HCT116 (cell line): Measurements from ENCODE around the gene CKB. TPM values are rescaled to one million over a fixed set of nuclear protein-coding genes. Genes with fewer than 3 reads are reported as not detected.

Experiments
- ATAC-seq: fragments of 200-7000 bp; cut with Tn5 transposase; 2 replicates; pipeline ENCODE4 v1.9.1; 2020; ENCODE audit warnings: mild to moderate bottlenecking, moderate library complexity
- BruUV-seq: library from RNA; stranded (reverse); fragments of 400-500 nt; replicated peaks from 2 replicates; lab custom pipeline; 2021; lab: Mats Ljungman, UMichigan
- CTCF ChIA-PET: fragments of 300-600 bp; sonication (Branson Sonifier 250); formaldehyde crosslinking; loops from one replicate; lab custom pipeline; 2021; ENCODE audit warnings: antibody characterized with exemption; lab: Charles Lee
- POLR2A ChIA-PET: fragments of 300-600, 350-600 bp; sonication (Branson Sonifier 250); formaldehyde crosslinking; loops from one replicate; lab custom pipeline; 2021; ENCODE audit warnings: antibody characterized with exemption; lab: Charles Lee
- RAD21 ChIA-PET, 2 experiments: fragments of 300-600 bp; sonication (Branson Sonifier 250); formaldehyde crosslinking; loops; one replicate each; lab custom pipeline; 2023; ENCODE audit warnings: low total read pairs in 2 of 2; ENCODE audit not compliant: uncharacterized antibody in 2 of 2, unreplicated experiment in 2 of 2, low non-redundant PET in 1 of 2; lab: Charles Lee
- DNase-seq: peaks from one replicate; pipeline ENCODE4 v3.0.0-alpha.2; 2010; ENCODE audit warnings: low read depth, low spot score
- H2AFZ ChIP-seq: fragments of 200-600 bp; shearing (Covaris generic), sonication (generic); 2 replicates; pipeline ENCODE4 v1.6.1; 2017; ENCODE audit warnings: low read depth, mixed run types, mixed read lengths, antibody characterized with exemption, low read length; ENCODE audit not compliant: poor library complexity, severe bottlenecking
- H3K27ac ChIP-seq: 2 replicates; pipeline ENCODE4 v1.5.1; 2012; ENCODE audit warnings: low read depth, low read length
- H3K27me3 ChIP-seq: fragments of 200-600 bp; sonication (generic); 2 replicates; pipeline ENCODE4 v1.6.1; 2016; ENCODE audit warnings: mixed run types, low read length, mixed read lengths; ENCODE audit not compliant: insufficient read depth
- H3K36me3 ChIP-seq, 2 experiments: fragments of 200-500 bp in 1 of 2; fragments of 200-600 bp in 1 of 2; sonication (Bioruptor generic) in 1 of 2; sonication (generic) in 1 of 2; 2 replicates each; pipeline versions ENCODE4 v1.5.1 to v1.6.1; 2014 to 2016; ENCODE audit warnings: low read length in 2 of 2, inconsistent platforms in 1 of 2, mixed read lengths in 1 of 2, mixed run types in 1 of 2; ENCODE audit not compliant: insufficient read depth in 2 of 2, control insufficient read depth in 1 of 2
- H3K4me1 ChIP-seq, 2 experiments: fragments of 200-600 bp in 1 of 2; sonication (generic) in 1 of 2; 2 replicates each; pipeline versions ENCODE4 v1.5.1 to v1.6.1; 2012 to 2017; ENCODE audit warnings: low read length in 2 of 2, inconsistent platforms in 1 of 2, mild to moderate bottlenecking in 1 of 2, mixed read lengths in 1 of 2, mixed run types in 1 of 2, moderate library complexity in 1 of 2; ENCODE audit not compliant: insufficient read depth in 2 of 2, control insufficient read depth in 1 of 2
- H3K4me2 ChIP-seq: fragments of 200-600 bp; sonication (generic); 2 replicates; pipeline ENCODE4 v1.6.1; 2017; ENCODE audit warnings: mixed run types, low read length, mixed read lengths
- H3K4me3 ChIP-seq, 2 experiments: fragments of 200-600 bp in 1 of 2; sonication (generic) in 1 of 2; replicated peaks in 1 of 2; 2 replicates each; pipeline ENCODE4 v1.5.1; 2011 to 2016; ENCODE audit warnings: low read length in 2 of 2, control low read depth in 1 of 2, low read depth in 1 of 2, mild to moderate bottlenecking in 1 of 2, mixed read lengths in 1 of 2, mixed run types in 1 of 2
- H3K79me2 ChIP-seq: fragments of 200-600 bp; sonication (generic); 2 replicates; pipeline ENCODE4 v1.6.1; 2017; ENCODE audit warnings: mild to moderate bottlenecking, mixed run types, low read length, moderate library complexity, mixed read lengths; ENCODE audit not compliant: insufficient read depth
- H3K9ac ChIP-seq: fragments of 200-600 bp; sonication (generic); 2 replicates; pipeline ENCODE4 v1.6.1; 2016; ENCODE audit warnings: low read length, mixed read lengths
- H3K9me2 ChIP-seq: fragments of 200-600 bp; sonication (generic), shearing (Covaris generic); 2 replicates; pipeline ENCODE4 v1.6.1; 2017; ENCODE audit warnings: mixed run types, mild to moderate bottlenecking, moderate library complexity; ENCODE audit not compliant: insufficient read depth
- H3K9me3 ChIP-seq, 2 experiments: fragments of 200-500 bp in 1 of 2; fragments of 200-600 bp in 1 of 2; sonication (Bioruptor generic) in 1 of 2; sonication (generic) in 1 of 2; 2 replicates each; pipeline ENCODE4 v1.6.1; 2014 to 2017; ENCODE audit warnings: low read length in 2 of 2, mixed read lengths in 2 of 2, inconsistent platforms in 1 of 2, low read depth in 1 of 2, mild to moderate bottlenecking in 1 of 2, mixed run types in 1 of 2, moderate library complexity in 1 of 2; ENCODE audit not compliant: control insufficient read depth in 1 of 2, insufficient read depth in 1 of 2
- H4K20me1 ChIP-seq: fragments of 200-600 bp; sonication (generic), shearing (Covaris generic); 2 replicates; pipeline ENCODE4 v1.6.1; 2017; ENCODE audit warnings: mixed run types, mild to moderate bottlenecking, moderate library complexity; ENCODE audit not compliant: insufficient read depth
- ATF3 ChIP-seq: IDR thresholded peaks from 2 replicates; pipeline ENCODE4 v1.6.1; 2012
- CEBPB ChIP-seq: IDR thresholded peaks from 2 replicates; pipeline ENCODE4 v1.6.1; 2012; ENCODE audit warnings: low read depth
- EGR1 ChIP-seq: IDR thresholded peaks from 2 replicates; pipeline ENCODE4 v1.6.1; 2012; ENCODE audit warnings: low read depth
- FOSL1 ChIP-seq: IDR thresholded peaks from 2 replicates; pipeline ENCODE4 v1.6.1; 2012; ENCODE audit warnings: low read depth
- JUND ChIP-seq: IDR thresholded peaks from 2 replicates; pipeline ENCODE4 v1.6.1; 2012
- POLR2A ChIP-seq: IDR thresholded peaks from 2 replicates; pipeline ENCODE4 v1.7.0; 2011; ENCODE audit warnings: borderline replicate concordance; ENCODE audit not compliant: insufficient read depth, insufficient read length; ENCODE audit errors: extremely low read depth
- RAD21 ChIP-seq: IDR thresholded peaks from 2 replicates; pipeline ENCODE4 v1.6.1; 2012; ENCODE audit warnings: low read depth, mild to moderate bottlenecking
- REST ChIP-seq: IDR thresholded peaks from 2 replicates; pipeline ENCODE4 v1.6.1; 2012; ENCODE audit warnings: low read depth
- SP1 ChIP-seq: IDR thresholded peaks from 2 replicates; pipeline ENCODE4 v1.6.1; 2012; ENCODE audit warnings: low read depth
- SRF ChIP-seq: IDR thresholded peaks from 2 replicates; pipeline ENCODE4 v1.6.1; 2012; ENCODE audit warnings: low read depth
- TCF7L2 ChIP-seq: IDR thresholded peaks from 2 replicates; pipeline ENCODE4 v1.7.0; 2011; ENCODE audit warnings: borderline replicate concordance, inconsistent platforms; ENCODE audit not compliant: insufficient read depth, insufficient read length; ENCODE audit errors: extremely low read depth
- ZBTB33 ChIP-seq: IDR thresholded peaks from 2 replicates; pipeline ENCODE4 v1.6.1; 2011; ENCODE audit warnings: mild to moderate bottlenecking, low read length, moderate library complexity; ENCODE audit not compliant: insufficient replicate concordance; ENCODE audit errors: extremely low read depth
- ZNF274 ChIP-seq: fragments of 200-500 bp; sonication (Bioruptor generic); IDR thresholded peaks from 2 replicates; pipeline ENCODE4 v1.6.1; 2014; ENCODE audit warnings: mild to moderate bottlenecking, low read depth, low read length, inconsistent platforms
- intact Hi-C: fragments of 100-400 bp; cut with micrococcal nuclease; formaldehyde crosslinking; loops from 2 replicates; pipeline ENCODE4 v1.10.0; 2022
- total RNA-seq: library from RNA; stranded (reverse); gene quantifications from one replicate; pipeline ENCODE4 v1.2.1, GENCODE V29; 2021; ENCODE audit not compliant: unreplicated experiment

Gene CKB
- total RNA-seq, 1 experiment from 2014 or later = 605 TPM

GRCh38 chr14:103552011-103552845, 29.6 kb upstream of the CKB start:
- Histone ChIP-seq H3K9me3 (no peaks in the 10 kb centered on the region), H3K27me3 (no peaks in the 10 kb centered on the region), H3K79me2 (peaks cover 9% of the 10 kb centered on the region), H3K4me3 (no peak overlapping the region), H4K20me1 (no peaks in the 10 kb centered on the region), H3K9me2 (no peaks in the 10 kb centered on the region), H3K36me3 (no peaks in the 10 kb centered on the region), H3K4me1 (peaks cover 16 to 26% of the 10 kb centered on the region in 2 experiments), H2AFZ (no peak overlapping the region), H3K4me2 (peak overlapping the region; percentile 48), H3K9ac (no peak overlapping the region; the same call in none of the 2 replicates), H3K27ac (peak overlapping the region; percentile 10; the same call in 1 of the 2 replicates)
- BruUV-seq = no TSS peak
- POLR2A ChIA-PET = interaction anchor here (1.0 to 1.1 kb wide), 3 partner anchors 10 to 33 kb away, joined by 4 to 5 read pairs (median 5); partner anchors contain the start of genes BAG5 and COA8
- intact Hi-C loops = no loop called here
- CTCF ChIA-PET = interaction anchor here (1.0 to 2.3 kb wide), 3 partner anchors 13 to 33 kb away, joined by 3 to 7 read pairs (median 4); no protein-coding TSS in a partner anchor
- RAD21 ChIA-PET = no interaction called here
- DNase-seq (no peak), ATAC-seq (peak; percentile 55)
- TF ChIP-seq SRF (no peak), POLR2A (no peak), ZNF274 (no peak)

DNA sequence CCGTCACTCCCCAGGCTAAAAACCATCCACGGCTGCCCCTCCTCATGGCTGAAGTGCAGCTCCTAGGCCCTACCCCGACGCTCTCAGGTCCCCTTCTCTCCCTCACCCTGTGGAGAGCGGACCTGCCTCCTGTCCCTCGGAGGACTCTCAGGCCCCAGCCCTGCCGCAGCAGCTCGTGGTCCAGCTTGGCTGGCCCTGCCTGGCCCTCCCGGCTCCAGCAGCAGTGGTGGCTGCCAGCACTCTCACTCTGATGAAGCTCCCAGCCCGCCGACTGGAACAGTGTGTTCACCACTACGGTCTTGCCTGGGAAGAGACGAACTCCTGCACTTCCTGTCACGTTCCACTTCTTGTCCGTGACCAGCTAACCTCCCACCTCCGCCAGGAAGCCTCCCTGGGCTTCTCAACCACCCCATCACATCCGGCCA, 28.7 kb upstream of the CKB start:
- Histone ChIP-seq H3K4me2 (peak overlapping the region; percentile 48; the same call in 1 of the 2 replicates), H3K9me2 (no peaks in the 10 kb centered on the region), H3K9me3 (no peaks in the 10 kb centered on the region), H3K27ac (no peak overlapping the region), H3K4me3 (no peak overlapping the region), H4K20me1 (no peaks in the 10 kb centered on the region), H3K27me3 (no peaks in the 10 kb centered on the region), H2AFZ (no peak overlapping the region), H3K4me1 (peaks cover 16 to 26% of the 10 kb centered on the region in 2 experiments), H3K79me2 (peaks cover under 1% of the 10 kb centered on the region; the same call in 1 of the 2 replicates), H3K9ac (no peak overlapping the region), H3K36me3 (no peaks in the 10 kb centered on the region)
- POLR2A ChIA-PET = no interaction called here
- RAD21 ChIA-PET = no interaction called here
- BruUV-seq = no TSS peak
- intact Hi-C loops = no loop called here
- DNase-seq (no peak), ATAC-seq (no peak)
- CTCF ChIA-PET = interaction anchor here (1.7 to 2.3 kb wide), 2 partner anchors 32 to 33 kb away, joined by 3 to 7 read pairs; no protein-coding TSS in a partner anchor
- TF ChIP-seq JUND = no peak
- no peak for TF ChIP-seq SP1
- no peak for TF ChIP-seq REST
- no peak for TF ChIP-seq CEBPB
- no peak for TF ChIP-seq RAD21
- no peak for TF ChIP-seq EGR1
- TF ChIP-seq TCF7L2 = no peak
- no peak for TF ChIP-seq ATF3
- no peak for TF ChIP-seq FOSL1
- TF ChIP-seq POLR2A = no peak
- no peak for TF ChIP-seq ZBTB33
